ENCODE data around the gene ZNF580. TPM values are rescaled to one million over a fixed set of nuclear protein-coding genes. Genes with fewer than 3 reads are reported as not detected.

Gene ZNF580
- total RNA-seq, 1 donor from 2014 or later: 2.8 TPM

DNA sequence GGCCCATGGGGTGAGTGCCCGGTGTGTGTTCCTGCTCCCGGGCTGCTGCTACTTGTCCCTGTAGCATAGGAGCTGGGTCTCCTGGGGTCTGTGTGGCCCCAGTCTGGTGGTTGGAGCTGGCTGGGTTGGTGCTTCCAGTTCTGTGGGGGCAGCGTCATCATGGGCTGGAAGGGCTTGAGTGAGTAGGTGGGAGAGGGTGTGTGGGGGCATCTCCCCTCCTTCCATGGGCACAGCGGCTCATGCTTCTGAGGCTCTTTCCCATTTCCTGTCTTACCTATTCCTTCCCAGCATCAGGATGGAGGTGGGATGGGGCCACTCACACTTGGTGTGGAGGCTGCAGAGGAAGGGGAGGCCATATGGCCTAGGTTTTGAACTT lies 26.2 kb downstream of the ZNF580 start:
- H3K4me1 Mint-ChIP-seq: peaks cover 9% of the 10 kb centered on the region
- Histone ChIP-seq H3K4me3 (no peak overlapping the region), H3F3A (ENCODE audit: low read depth) (peaks cover 19% of the 10 kb centered on the region), H3K9ac (no peak overlapping the region), H3K79me2 (ENCODE audit: low read depth) (peaks cover 91% of the 10 kb centered on the region), H3K4me2 (no peak overlapping the region), H3K27ac (no peak overlapping the region), H3K4me1 (no peaks in the 10 kb centered on the region), H3K27me3 (no peaks in the 10 kb centered on the region), H3K9me3 (ENCODE audit: low read depth) (no peaks in the 10 kb centered on the region), H4K20me1 (ENCODE audit: low read depth) (peaks cover 90% of the 10 kb centered on the region), H3K36me3 (no peaks in the 10 kb centered on the region), H2AFZ (replicated peaks) (no peak overlapping the region)
- peaks cover 27% of the 10 kb centered on the region for H3K36me3 Mint-ChIP-seq
- no peak overlapping the region for H3K4me3 Mint-ChIP-seq
- no peaks in the 10 kb centered on the region for H3K9me3 Mint-ChIP-seq
- no peak for TF ChIP-seq EZH2phosphoT487 (IDR thresholded peaks at IDR 0.05)
- TF ChIP-seq, protein P1, sequence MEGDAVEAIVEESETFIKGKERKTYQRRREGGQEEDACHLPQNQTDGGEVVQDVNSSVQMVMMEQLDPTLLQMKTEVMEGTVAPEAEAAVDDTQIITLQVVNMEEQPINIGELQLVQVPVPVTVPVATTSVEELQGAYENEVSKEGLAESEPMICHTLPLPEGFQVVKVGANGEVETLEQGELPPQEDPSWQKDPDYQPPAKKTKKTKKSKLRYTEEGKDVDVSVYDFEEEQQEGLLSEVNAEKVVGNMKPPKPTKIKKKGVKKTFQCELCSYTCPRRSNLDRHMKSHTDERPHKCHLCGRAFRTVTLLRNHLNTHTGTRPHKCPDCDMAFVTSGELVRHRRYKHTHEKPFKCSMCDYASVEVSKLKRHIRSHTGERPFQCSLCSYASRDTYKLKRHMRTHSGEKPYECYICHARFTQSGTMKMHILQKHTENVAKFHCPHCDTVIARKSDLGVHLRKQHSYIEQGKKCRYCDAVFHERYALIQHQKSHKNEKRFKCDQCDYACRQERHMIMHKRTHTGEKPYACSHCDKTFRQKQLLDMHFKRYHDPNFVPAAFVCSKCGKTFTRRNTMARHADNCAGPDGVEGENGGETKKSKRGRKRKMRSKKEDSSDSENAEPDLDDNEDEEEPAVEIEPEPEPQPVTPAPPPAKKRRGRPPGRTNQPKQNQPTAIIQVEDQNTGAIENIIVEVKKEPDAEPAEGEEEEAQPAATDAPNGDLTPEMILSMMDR (IDR thresholded peaks at IDR 0.05): no peak
- no peak for TF ChIP-seq EZH2 (IDR thresholded peaks at IDR 0.05)
- H3K27me3 Mint-ChIP-seq (ENCODE audit: insufficient read depth, low read depth): peaks cover 8% of the 10 kb centered on the region
- H3K27ac Mint-ChIP-seq: no peak overlapping the region
- no peak for DNase-seq (ENCODE audit: low spot score)

GRCh38 chr19:55667511-55667910 lies 26.7 kb downstream of the ZNF580 start:
- no peak overlapping the region for H3K9ac ChIP-seq
- no peak overlapping the region for H2AFZ ChIP-seq (replicated peaks)
- H3K36me3 Mint-ChIP-seq: peaks cover 29% of the 10 kb centered on the region
- H4K20me1 ChIP-seq (ENCODE audit: low read depth): peaks cover 94% of the 10 kb centered on the region
- H3K27ac ChIP-seq: no peak overlapping the region
- H3K9me3 ChIP-seq (ENCODE audit: low read depth): no peaks in the 10 kb centered on the region
- no peaks in the 10 kb centered on the region for H3K27me3 ChIP-seq
- peaks cover 91% of the 10 kb centered on the region for H3K79me2 ChIP-seq (ENCODE audit: low read depth)
- no peak overlapping the region for H3K4me3 ChIP-seq
- peaks cover 12% of the 10 kb centered on the region for H3K4me1 Mint-ChIP-seq
- H3K27me3 Mint-ChIP-seq (ENCODE audit: insufficient read depth, low read depth): peaks cover 8% of the 10 kb centered on the region
- H3K4me1 ChIP-seq: no peaks in the 10 kb centered on the region
- no peak overlapping the region for H3K27ac Mint-ChIP-seq
- no peaks in the 10 kb centered on the region for H3K9me3 Mint-ChIP-seq
- no peaks in the 10 kb centered on the region for H3K36me3 ChIP-seq
- DNase-seq (ENCODE audit: low spot score): no peak
- no peak overlapping the region for H3K4me2 ChIP-seq
- peaks cover 24% of the 10 kb centered on the region for H3F3A ChIP-seq (ENCODE audit: low read depth)
- TF ChIP-seq EZH2phosphoT487 (IDR thresholded peaks at IDR 0.05) (no peak), EZH2 (IDR thresholded peaks at IDR 0.05) (no peak)
- TF ChIP-seq, protein P1 (IDR thresholded peaks at IDR 0.05): no peak
- no peak overlapping the region for H3K4me3 Mint-ChIP-seq

GRCh38 chr19:55667958-55668357 lies 27.2 kb downstream of the ZNF580 start:
- Histone ChIP-seq H3K79me2 (ENCODE audit: low read depth) (peaks cover 91% of the 10 kb centered on the region), H3K9me3 (ENCODE audit: low read depth) (no peaks in the 10 kb centered on the region), H3K36me3 (no peaks in the 10 kb centered on the region), H4K20me1 (ENCODE audit: low read depth) (peaks cover 94% of the 10 kb centered on the region), H3F3A (ENCODE audit: low read depth) (peaks cover 29% of the 10 kb centered on the region), H3K27me3 (no peaks in the 10 kb centered on the region), H2AFZ (replicated peaks) (no peak overlapping the region), H3K4me2 (no peak overlapping the region), H3K27ac (no peak overlapping the region), H3K4me3 (no peak overlapping the region), H3K4me1 (no peaks in the 10 kb centered on the region), H3K9ac (no peak overlapping the region)
- H3K4me3 Mint-ChIP-seq: no peak overlapping the region
- H3K27me3 Mint-ChIP-seq (ENCODE audit: insufficient read depth, low read depth): peaks cover 8% of the 10 kb centered on the region
- H3K9me3 Mint-ChIP-seq: no peaks in the 10 kb centered on the region
- no peak overlapping the region for H3K27ac Mint-ChIP-seq
- peaks cover 12% of the 10 kb centered on the region for H3K4me1 Mint-ChIP-seq
- TF ChIP-seq, protein P1 (IDR thresholded peaks at IDR 0.05): no peak
- no peak for TF ChIP-seq EZH2phosphoT487 (IDR thresholded peaks at IDR 0.05)
- TF ChIP-seq EZH2 (IDR thresholded peaks at IDR 0.05): no peak
- no peak for DNase-seq (ENCODE audit: low spot score)
- H3K36me3 Mint-ChIP-seq: peaks cover 24% of the 10 kb centered on the region

Data from neural progenitor cell (in vitro differentiated cells).